ENCODE results near the gene ANKIB1.

DNA sequence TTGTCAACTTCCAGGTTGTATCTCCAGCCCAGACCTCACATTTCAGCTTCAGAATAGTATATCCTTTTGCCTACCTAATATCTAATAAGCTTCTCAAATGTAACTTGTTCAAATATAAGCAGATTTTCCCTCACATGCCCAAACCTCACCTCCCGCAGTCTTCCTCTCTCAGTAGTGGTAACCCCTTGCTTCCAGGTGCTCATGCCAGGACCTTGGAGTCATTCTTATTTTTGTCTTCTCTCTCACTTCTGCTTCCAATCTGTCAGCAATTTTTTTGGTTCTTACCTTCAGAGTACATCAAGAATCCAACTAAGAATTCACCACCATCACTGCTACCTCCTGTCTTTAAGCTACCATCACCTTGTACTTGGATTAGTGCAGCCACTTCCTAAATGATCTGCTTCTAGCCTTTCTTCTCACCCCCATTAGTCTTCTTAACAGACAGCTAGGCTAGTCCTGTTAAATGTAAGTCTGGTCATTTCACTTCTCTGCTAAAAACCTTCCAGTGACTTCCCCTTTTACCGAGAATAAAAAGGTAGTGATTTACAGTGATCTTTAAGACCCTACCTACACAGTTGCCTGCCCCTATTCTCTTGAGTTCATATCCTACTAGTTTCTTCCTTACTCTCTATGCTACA, 14.0 kb downstream of the ANKIB1 start:
- TF ChIP-seq, protein P1, sequence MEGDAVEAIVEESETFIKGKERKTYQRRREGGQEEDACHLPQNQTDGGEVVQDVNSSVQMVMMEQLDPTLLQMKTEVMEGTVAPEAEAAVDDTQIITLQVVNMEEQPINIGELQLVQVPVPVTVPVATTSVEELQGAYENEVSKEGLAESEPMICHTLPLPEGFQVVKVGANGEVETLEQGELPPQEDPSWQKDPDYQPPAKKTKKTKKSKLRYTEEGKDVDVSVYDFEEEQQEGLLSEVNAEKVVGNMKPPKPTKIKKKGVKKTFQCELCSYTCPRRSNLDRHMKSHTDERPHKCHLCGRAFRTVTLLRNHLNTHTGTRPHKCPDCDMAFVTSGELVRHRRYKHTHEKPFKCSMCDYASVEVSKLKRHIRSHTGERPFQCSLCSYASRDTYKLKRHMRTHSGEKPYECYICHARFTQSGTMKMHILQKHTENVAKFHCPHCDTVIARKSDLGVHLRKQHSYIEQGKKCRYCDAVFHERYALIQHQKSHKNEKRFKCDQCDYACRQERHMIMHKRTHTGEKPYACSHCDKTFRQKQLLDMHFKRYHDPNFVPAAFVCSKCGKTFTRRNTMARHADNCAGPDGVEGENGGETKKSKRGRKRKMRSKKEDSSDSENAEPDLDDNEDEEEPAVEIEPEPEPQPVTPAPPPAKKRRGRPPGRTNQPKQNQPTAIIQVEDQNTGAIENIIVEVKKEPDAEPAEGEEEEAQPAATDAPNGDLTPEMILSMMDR (IDR thresholded peaks at IDR 0.05) = no peak
- no peak for TF ChIP-seq POLR2A (IDR thresholded peaks at IDR 0.05)
